Measurements from ENCODE around the gene PARD3.

Gene PARD3

DNA sequence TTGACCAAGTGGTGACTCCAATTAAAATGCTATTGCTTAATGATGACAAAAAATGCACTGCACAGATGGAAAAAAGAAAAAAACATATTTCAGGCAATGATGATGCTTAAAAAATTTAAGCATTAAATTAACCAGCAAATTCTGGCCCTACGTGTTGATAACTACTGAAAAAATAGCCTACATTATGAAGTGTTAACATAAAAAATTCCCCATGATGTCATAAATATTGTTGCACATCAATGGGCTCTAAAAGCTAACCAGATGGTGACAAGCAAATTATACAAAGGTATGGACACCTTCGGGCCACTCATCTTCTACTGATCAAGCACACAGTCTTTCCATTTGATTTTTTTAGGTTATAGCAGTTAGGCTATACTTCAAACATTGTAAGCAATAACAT, 267.4 kb downstream of the PARD3 start:
- Histone ChIP-seq H3K36me3 (ENCODE audit: control insufficient read depth, insufficient read depth, low read length) (no peaks in the 10 kb centered on the region), H3K27me3 (replicated peaks; ENCODE audit: control insufficient read depth, insufficient read depth, low read length, poor library complexity, severe bottlenecking) (no peaks in the 10 kb centered on the region), H3K4me3 (ENCODE audit: insufficient read depth, low read depth, low read length, poor library complexity, severe bottlenecking) (no peak overlapping the region), H3K4me1 (ENCODE audit: control insufficient read depth, insufficient read depth, low read length, poor library complexity, severe bottlenecking) (no peaks in the 10 kb centered on the region), H3K9me3 (ENCODE audit: control insufficient read depth, low read length) (no peaks in the 10 kb centered on the region), H3K27ac (ENCODE audit: insufficient read depth, low read length, poor library complexity, severe bottlenecking) (no peak overlapping the region)
- DNase-seq = no peak

DNA sequence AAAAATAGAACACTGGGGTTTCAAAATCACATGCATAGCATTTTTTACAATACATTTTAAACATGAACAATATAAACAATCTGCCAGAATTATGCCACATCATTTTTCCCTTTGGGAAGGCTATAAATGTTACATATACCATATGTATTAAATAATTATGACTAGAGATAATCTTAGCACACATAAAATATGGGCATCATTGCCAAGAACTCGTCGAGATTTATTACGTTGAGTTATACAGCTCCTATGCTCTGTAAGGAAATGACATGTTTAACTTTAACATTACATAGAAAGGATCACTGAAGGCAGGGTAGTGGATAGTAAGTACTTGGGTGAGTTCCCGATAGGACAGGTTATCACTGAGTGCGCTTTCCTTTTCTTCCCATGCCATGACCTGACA, 267.8 kb downstream of the PARD3 start:
- H3K27ac ChIP-seq (ENCODE audit: insufficient read depth, low read length, poor library complexity, severe bottlenecking) = no peak overlapping the region

DNA sequence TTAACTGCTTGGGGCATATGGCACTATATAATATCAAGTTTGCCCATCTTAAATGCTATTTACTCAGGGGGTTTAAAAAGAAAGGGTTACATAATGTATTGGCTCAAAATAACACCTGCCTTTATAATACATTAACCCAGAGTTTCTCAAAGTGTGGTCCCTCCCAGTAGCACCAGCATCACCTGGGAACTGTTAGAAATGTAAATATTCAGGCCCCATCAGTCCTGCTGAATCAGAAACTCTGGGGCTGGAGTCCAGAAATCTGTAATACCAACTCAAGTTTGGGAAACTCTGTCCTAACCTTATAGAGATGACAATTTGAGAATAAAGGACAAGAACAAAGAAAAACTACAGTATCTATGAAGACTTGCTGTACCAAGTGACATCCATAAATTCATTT, 270.7 kb downstream of the PARD3 start:
- Histone ChIP-seq H3K27ac (ENCODE audit: insufficient read depth, low read length, poor library complexity, severe bottlenecking) (no peak overlapping the region), H3K27me3 (replicated peaks; ENCODE audit: control insufficient read depth, insufficient read depth, low read length, poor library complexity, severe bottlenecking) (no peaks in the 10 kb centered on the region), H3K4me3 (ENCODE audit: insufficient read depth, low read depth, low read length, poor library complexity, severe bottlenecking) (no peak overlapping the region), H3K4me1 (ENCODE audit: control insufficient read depth, insufficient read depth, low read length, poor library complexity, severe bottlenecking) (no peaks in the 10 kb centered on the region), H3K9me3 (ENCODE audit: control insufficient read depth, low read length) (no peaks in the 10 kb centered on the region), H3K36me3 (ENCODE audit: control insufficient read depth, insufficient read depth, low read length) (no peaks in the 10 kb centered on the region)
- DNase-seq = no peak

More for the DNA sequence above, 267.8 kb downstream of the PARD3 start:
- DNase-seq = no peak
- no peak overlapping the region for H3K4me3 ChIP-seq (ENCODE audit: insufficient read depth, low read depth, low read length, poor library complexity, severe bottlenecking)
- H3K27me3 ChIP-seq (replicated peaks; ENCODE audit: control insufficient read depth, insufficient read depth, low read length, poor library complexity, severe bottlenecking) = no peaks in the 10 kb centered on the region
- no peaks in the 10 kb centered on the region for H3K36me3 ChIP-seq (ENCODE audit: control insufficient read depth, insufficient read depth, low read length)
- no peaks in the 10 kb centered on the region for H3K9me3 ChIP-seq (ENCODE audit: control insufficient read depth, low read length)
- H3K4me1 ChIP-seq (ENCODE audit: control insufficient read depth, insufficient read depth, low read length, poor library complexity, severe bottlenecking) = no peaks in the 10 kb centered on the region

DNA sequence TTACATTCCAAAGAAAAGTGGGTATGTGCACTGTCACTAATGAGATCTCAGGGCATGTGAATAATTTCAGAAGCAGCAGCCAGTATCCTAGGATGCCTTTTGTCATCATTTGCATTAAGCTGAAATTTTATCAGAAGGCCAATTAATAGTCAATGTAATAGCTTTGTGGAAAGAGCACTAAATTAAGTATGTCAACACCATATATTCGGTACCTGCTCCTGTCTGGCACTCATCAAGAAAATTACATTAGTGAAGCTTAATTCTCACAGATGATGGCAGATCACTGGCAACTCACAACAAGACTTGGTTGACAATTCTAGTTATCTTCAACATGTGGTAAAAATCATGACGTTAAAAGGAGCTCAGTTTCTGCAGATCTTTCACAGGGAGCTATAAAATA, 271.4 kb downstream of the PARD3 start:
- no peak for DNase-seq
- Histone ChIP-seq H3K4me3 (ENCODE audit: insufficient read depth, low read depth, low read length, poor library complexity, severe bottlenecking) (no peak overlapping the region), H3K27me3 (replicated peaks; ENCODE audit: control insufficient read depth, insufficient read depth, low read length, poor library complexity, severe bottlenecking) (no peaks in the 10 kb centered on the region), H3K36me3 (ENCODE audit: control insufficient read depth, insufficient read depth, low read length) (no peaks in the 10 kb centered on the region), H3K27ac (ENCODE audit: insufficient read depth, low read length, poor library complexity, severe bottlenecking) (no peak overlapping the region), H3K4me1 (ENCODE audit: control insufficient read depth, insufficient read depth, low read length, poor library complexity, severe bottlenecking) (no peaks in the 10 kb centered on the region), H3K9me3 (ENCODE audit: control insufficient read depth, low read length) (no peaks in the 10 kb centered on the region)

DNA sequence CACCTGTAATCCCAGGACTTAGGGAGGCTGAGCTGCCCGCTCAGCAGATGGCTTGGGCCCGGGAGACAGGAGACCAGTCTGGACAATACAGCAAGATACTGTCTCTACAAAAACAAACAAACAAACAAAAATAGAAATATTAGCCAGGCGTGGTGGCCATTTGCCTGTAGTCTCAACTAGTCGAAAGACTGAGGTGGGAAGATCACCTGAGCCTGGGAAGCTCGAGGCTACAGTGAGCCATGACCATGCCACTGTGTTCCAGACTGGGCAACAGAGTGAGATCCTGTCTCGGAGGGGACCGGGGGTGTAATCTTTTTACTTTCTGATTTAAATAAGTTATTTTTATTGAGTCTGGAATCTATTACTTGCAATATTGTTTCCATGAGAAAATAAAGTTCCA, 274.6 kb downstream of the PARD3 start:
- no peak for DNase-seq
- Histone ChIP-seq H3K27me3 (replicated peaks; ENCODE audit: control insufficient read depth, insufficient read depth, low read length, poor library complexity, severe bottlenecking) (no peaks in the 10 kb centered on the region), H3K4me1 (ENCODE audit: control insufficient read depth, insufficient read depth, low read length, poor library complexity, severe bottlenecking) (no peaks in the 10 kb centered on the region), H3K36me3 (ENCODE audit: control insufficient read depth, insufficient read depth, low read length) (no peaks in the 10 kb centered on the region), H3K4me3 (ENCODE audit: insufficient read depth, low read depth, low read length, poor library complexity, severe bottlenecking) (no peak overlapping the region), H3K9me3 (ENCODE audit: control insufficient read depth, low read length) (no peaks in the 10 kb centered on the region), H3K27ac (ENCODE audit: insufficient read depth, low read length, poor library complexity, severe bottlenecking) (no peak overlapping the region)

DNA sequence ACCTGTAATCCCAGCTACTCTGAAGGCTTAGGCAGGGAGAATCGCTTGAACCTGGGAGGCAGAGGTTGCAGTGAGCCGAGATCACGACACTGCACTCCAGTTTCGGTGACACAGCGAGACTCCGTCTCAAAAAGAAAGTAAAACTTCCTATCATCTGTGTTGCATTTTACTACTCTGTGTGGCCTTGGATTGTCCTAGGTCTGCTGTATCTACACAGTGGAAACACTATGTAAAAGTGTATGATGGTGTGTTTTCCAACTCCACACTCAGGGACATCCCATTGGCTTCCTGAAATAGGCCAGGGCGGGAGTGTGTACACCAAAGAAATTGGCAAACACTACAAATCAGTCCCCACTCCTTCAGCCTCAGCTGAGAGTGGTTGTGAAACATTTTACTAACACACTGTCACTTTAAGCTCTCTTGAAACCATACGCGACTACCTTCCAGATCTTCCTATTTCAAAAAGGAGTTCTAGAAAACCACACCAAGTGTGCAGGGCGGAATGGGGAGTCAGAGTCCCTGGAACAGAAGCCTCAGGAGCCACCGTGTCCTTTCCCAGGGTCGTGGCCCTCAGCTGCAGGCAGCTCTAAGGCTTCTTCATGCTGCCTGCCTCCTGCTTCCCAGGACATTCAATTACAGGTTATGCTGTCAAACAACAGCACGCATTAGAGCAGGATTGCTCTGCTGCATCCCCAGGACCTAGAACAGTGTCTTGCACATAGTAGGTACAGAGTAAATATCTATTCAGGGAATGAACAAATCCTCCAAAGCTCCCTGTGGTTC, 275.4 kb downstream of the PARD3 start:
- Histone ChIP-seq H3K27me3 (replicated peaks; ENCODE audit: control insufficient read depth, insufficient read depth, low read length, poor library complexity, severe bottlenecking) (no peaks in the 10 kb centered on the region), H3K9me3 (ENCODE audit: control insufficient read depth, low read length) (no peaks in the 10 kb centered on the region), H3K27ac (ENCODE audit: insufficient read depth, low read length, poor library complexity, severe bottlenecking) (no peak overlapping the region), H3K4me3 (ENCODE audit: insufficient read depth, low read depth, low read length, poor library complexity, severe bottlenecking) (no peak overlapping the region), H3K36me3 (ENCODE audit: control insufficient read depth, insufficient read depth, low read length) (no peaks in the 10 kb centered on the region), H3K4me1 (ENCODE audit: control insufficient read depth, insufficient read depth, low read length, poor library complexity, severe bottlenecking) (no peaks in the 10 kb centered on the region)
- DNase-seq = no peak

DNA sequence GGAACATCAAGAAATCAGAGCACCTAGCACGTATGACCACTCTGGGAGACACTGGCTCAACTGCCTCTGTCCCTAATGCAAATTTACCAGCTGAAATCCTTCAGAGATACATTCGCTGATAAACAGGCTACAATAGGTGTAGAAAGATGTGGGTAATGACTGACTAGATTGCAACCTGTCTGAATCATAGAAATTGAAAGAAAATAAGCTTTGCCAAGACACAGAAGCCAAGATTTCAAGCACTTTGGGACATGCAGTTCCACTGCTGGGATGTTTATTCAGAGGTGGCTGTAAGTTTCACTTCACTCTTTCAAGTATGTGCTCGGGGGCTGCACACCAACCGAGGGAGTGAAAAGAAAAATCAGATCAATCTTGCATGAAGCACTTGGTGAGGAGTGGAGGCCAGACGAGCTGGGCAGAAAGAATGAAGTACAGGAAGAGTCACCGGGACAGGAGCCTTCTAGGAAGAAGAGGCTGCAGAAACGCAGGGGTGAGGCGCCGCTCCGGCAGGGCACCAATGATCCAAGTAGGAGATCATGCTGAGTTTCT, 276.7 kb downstream of the PARD3 start:
- Histone ChIP-seq H3K4me3 (ENCODE audit: insufficient read depth, low read depth, low read length, poor library complexity, severe bottlenecking) (no peak overlapping the region), H3K4me1 (ENCODE audit: control insufficient read depth, insufficient read depth, low read length, poor library complexity, severe bottlenecking) (no peaks in the 10 kb centered on the region), H3K9me3 (ENCODE audit: control insufficient read depth, low read length) (no peaks in the 10 kb centered on the region), H3K36me3 (ENCODE audit: control insufficient read depth, insufficient read depth, low read length) (no peaks in the 10 kb centered on the region), H3K27ac (ENCODE audit: insufficient read depth, low read length, poor library complexity, severe bottlenecking) (no peak overlapping the region), H3K27me3 (replicated peaks; ENCODE audit: control insufficient read depth, insufficient read depth, low read length, poor library complexity, severe bottlenecking) (no peaks in the 10 kb centered on the region)
- DNase-seq = no peak

DNA sequence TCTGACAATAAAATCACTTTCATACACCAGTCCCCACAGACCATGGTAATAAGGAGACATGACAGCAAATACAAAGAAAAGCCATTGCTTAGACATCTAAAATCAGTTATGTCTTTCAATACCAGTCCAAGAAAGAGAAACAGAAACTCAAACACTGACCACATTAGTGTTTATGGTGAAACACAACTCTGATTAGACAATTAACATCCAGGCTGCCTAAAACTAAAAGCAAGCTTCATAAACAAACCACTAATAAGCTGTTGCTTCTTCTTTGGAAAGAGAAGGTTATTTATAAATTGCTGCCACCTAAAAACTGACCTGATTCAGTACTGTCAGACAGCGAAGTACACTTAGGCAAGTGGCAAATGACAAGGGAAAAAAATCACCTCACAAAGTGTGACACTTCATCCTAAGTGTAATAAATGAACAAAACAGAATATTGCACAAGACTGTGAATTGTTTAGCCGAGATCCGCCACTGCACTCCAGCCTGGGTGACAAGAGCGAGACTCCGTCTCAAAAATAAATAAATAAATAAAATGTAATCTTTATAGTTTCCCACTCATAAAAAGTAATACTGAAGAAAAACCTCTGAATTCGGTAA, 277.4 kb downstream of the PARD3 start:
- Histone ChIP-seq H3K27me3 (replicated peaks; ENCODE audit: control insufficient read depth, insufficient read depth, low read length, poor library complexity, severe bottlenecking) (no peaks in the 10 kb centered on the region), H3K27ac (ENCODE audit: insufficient read depth, low read length, poor library complexity, severe bottlenecking) (no peak overlapping the region), H3K4me3 (ENCODE audit: insufficient read depth, low read depth, low read length, poor library complexity, severe bottlenecking) (no peak overlapping the region), H3K9me3 (ENCODE audit: control insufficient read depth, low read length) (no peaks in the 10 kb centered on the region), H3K4me1 (ENCODE audit: control insufficient read depth, insufficient read depth, low read length, poor library complexity, severe bottlenecking) (no peaks in the 10 kb centered on the region), H3K36me3 (ENCODE audit: control insufficient read depth, insufficient read depth, low read length) (no peaks in the 10 kb centered on the region)
- no peak for DNase-seq

DNA sequence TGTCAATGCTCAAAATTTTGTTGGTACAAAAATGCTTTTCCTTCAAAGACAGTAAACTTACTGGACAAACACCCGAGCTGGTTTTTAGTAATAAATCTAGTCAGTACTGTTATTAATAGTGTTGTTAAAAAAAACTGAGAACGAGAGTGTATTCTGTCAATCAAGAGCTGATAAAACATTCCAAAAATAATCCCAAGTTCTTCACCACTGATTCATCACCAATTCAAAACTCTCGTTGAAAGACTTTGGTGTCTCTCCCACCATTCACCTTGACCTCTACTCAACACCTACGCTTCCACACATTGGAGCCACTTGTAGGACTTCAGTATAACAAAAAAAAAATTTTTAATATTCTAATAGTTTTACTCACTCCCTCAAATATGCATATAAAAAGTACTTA, 279.2 kb downstream of the PARD3 start:
- H3K4me1 ChIP-seq (ENCODE audit: control insufficient read depth, insufficient read depth, low read length, poor library complexity, severe bottlenecking) = no peaks in the 10 kb centered on the region
- H3K36me3 ChIP-seq (ENCODE audit: control insufficient read depth, insufficient read depth, low read length) = no peaks in the 10 kb centered on the region
- no peak overlapping the region for H3K4me3 ChIP-seq (ENCODE audit: insufficient read depth, low read depth, low read length, poor library complexity, severe bottlenecking)
- DNase-seq = no peak
- no peaks in the 10 kb centered on the region for H3K9me3 ChIP-seq (ENCODE audit: control insufficient read depth, low read length)
- no peak overlapping the region for H3K27ac ChIP-seq (ENCODE audit: insufficient read depth, low read length, poor library complexity, severe bottlenecking)
- no peaks in the 10 kb centered on the region for H3K27me3 ChIP-seq (replicated peaks; ENCODE audit: control insufficient read depth, insufficient read depth, low read length, poor library complexity, severe bottlenecking)

DNA sequence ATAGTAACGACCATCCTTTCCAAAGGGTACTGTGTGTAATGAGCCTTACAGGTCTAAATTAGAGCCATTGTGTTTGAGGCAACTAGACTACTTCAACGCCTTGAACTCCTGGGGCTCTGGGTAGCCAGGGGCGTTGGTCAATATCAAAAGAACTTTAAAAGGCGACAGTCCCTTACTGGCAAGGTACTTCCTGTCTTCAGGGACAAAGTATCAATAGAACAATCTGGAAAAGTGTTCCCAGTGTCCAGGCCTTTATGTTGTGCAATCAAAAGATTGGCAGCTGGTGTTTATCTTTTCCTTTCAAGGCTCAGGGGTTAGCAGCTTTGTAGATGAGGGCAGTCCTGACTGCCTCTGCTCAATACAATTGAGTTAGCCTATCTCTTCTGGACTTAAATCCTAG, 284.3 kb downstream of the PARD3 start:
- H3K4me3 ChIP-seq (ENCODE audit: insufficient read depth, low read depth, low read length, poor library complexity, severe bottlenecking) = no peak overlapping the region
- H3K9me3 ChIP-seq (ENCODE audit: control insufficient read depth, low read length) = no peaks in the 10 kb centered on the region
- no peaks in the 10 kb centered on the region for H3K36me3 ChIP-seq (ENCODE audit: control insufficient read depth, insufficient read depth, low read length)
- H3K27me3 ChIP-seq (replicated peaks; ENCODE audit: control insufficient read depth, insufficient read depth, low read length, poor library complexity, severe bottlenecking) = no peaks in the 10 kb centered on the region
- no peaks in the 10 kb centered on the region for H3K4me1 ChIP-seq (ENCODE audit: control insufficient read depth, insufficient read depth, low read length, poor library complexity, severe bottlenecking)
- no peak overlapping the region for H3K27ac ChIP-seq (ENCODE audit: insufficient read depth, low read length, poor library complexity, severe bottlenecking)
- DNase-seq = no peak
